NAMALWA (cell line): ENCODE results near the gene CATSPER4.
A peak's percentile ranks its signal among the peaks of the same experiment; 100 is the strongest.

Source experiments
- DNase-seq: peaks from one replicate; pipeline ENCODE4 v3.0.0-alpha.2; 2015; ENCODE audit warnings: low spot score

CATSPER4 gene

DNA sequence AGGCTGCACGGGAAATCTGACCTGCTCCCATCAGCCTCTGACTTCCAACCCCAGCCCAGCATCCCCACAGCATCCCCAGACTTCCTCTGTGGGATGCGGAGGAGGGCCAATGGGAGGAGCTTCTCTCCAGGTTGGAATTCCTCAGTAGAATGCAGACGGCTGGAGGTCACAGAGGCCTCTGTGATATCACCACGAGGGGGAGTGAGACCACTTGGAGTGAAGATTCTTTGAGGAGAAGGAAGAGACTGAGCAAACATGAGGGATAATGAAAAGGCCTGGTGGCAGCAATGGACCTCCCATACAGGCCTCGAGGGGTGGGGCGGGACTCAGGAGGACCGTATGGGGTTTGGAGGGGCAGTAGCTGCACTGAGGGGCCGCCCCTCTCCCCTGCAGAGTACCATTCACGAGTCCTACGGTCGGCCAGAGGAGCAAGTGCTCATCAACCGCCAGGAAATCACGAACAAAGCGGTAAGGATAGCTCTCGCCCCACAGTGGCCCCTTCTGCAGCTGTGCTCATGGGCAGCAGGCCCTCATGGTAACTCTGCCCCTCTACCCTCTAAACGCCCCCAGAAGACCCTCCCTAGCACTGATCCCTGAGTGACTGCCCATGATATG, at the start of gene CATSPER4:
TSS of gene CATSPER4 (plus strand) at position 230 of the 615 bp plus-strand sequence. CDS start at position 256, 26 bp downstream.
- DNase-seq = no peak

GRCh38 chr1:26142159-26142558, 48.2 kb upstream of the CATSPER4 start:
- no peak for DNase-seq

DNA sequence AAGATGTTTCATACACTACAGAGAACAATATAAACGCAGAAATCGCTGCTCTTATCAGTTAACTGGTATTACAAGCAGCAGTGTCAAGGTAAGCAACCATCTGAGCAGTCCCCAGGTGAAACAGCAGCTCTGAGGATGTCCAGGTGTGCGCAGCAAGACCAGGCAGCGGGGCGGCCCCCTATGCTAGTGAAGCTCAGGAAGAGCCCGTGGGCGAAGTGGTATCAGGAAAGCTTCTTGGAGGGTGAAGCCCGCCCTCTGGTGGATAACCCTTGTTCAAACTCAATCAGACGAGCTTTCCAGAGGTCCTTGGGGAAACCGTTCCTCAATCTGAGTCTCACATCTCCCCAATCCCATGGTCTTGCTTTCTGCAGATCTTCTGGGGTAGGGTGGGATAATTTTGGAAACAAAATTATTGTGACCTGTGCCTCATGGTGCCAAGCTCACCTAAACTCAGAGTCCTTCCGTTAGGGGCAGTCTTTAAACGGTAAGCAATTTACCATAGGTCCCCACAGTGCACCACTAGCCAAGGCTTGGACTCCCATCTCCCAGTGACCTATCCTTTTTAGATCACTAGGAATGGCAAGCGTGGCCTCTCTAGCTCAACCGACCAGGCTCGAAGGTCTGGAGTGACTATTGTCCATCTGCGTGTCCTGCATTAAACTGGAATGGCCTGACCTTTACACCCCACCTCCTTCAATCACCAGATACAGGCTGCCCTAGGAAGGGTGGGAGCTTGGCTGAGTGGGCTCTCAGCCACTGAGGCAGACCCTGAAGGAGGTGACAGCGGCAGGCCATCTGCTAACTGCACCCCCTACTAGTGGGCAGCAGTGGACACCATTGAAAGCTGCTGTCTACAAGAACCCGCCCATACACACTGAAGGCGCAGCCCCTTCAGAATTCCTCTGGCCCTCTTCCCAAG, 45.1 kb upstream of the CATSPER4 start:
- peak; percentile 88 for DNase-seq

DNA sequence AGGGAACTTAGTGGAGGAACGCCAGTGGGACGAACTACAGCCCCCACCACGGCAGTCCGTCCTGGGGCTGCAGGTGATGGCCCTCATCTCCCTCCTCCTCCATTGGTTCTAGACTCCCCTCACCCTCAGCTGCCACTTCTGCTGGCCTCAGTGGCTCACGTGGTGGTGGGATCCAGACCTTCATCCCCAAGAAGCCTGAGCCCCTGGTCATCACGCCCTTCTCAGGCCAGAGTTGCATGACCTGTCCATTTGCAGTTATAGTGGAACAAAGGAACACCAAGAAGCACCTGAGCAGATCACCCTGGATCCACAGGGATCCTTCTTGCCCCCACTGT, 44.5 kb upstream of the CATSPER4 start:
- DNase-seq = no peak

DNA sequence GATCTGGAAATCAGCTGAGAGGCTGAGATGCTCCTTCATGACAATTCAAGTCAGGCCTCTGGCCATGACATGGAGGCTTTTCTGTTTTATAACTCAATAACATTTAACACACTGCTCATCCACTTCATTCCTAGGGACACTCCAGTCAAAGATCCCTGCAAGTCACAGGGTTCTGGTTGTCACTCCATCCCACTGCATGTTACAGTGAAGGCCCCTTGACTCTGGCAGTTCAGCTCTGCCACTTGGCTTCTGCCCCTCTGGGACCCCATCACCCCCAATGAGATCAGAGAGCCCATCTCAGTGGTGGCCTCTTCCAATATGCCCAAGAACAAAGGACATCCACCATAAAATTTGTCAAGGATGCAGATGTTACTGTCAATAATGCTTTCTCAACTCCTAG, 41.5 kb upstream of the CATSPER4 start:
- DNase-seq = no peak

DNA sequence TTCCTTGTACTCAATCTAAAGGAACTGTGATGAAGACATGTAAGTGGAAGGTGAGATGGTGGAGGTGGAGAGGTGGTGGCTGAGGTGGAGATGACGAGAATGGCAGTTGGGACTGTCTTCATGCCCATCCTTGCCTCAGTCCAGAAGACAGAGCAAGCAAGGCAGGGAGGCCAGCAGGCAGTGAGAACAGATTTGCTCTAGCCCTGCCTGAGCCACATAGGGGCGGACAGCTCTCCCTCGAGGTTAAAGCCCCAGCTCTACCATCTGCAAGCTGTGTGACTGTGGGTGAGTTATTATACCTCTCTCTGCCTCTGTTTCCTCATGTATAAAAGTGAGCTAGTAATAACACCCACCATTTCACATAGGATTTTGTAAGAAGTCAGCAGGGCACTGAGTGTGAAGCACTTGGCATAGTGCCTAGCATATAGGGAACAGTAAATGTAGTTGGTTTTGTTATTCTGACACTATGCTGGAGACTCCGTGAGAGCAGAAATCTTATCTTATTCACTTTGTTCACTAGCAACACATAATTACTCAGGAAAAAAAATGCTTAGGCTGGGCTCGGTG, 36.4 kb upstream of the CATSPER4 start:
- DNase-seq = no peak

- no peak for DNase-seq
Observed at GRCh38 chr1:26154750-26155149, 35.7 kb upstream of the CATSPER4 start.

GRCh38 chr1:26155370-26156284, 34.8 kb upstream of the CATSPER4 start:
- no peak for DNase-seq

GRCh38 chr1:26156285-26157038, 33.9 kb upstream of the CATSPER4 start:
- no peak for DNase-seq

- DNase-seq = no peak
Observed at GRCh38 chr1:26158271-26158907, 32.0 kb upstream of the CATSPER4 start.

DNA sequence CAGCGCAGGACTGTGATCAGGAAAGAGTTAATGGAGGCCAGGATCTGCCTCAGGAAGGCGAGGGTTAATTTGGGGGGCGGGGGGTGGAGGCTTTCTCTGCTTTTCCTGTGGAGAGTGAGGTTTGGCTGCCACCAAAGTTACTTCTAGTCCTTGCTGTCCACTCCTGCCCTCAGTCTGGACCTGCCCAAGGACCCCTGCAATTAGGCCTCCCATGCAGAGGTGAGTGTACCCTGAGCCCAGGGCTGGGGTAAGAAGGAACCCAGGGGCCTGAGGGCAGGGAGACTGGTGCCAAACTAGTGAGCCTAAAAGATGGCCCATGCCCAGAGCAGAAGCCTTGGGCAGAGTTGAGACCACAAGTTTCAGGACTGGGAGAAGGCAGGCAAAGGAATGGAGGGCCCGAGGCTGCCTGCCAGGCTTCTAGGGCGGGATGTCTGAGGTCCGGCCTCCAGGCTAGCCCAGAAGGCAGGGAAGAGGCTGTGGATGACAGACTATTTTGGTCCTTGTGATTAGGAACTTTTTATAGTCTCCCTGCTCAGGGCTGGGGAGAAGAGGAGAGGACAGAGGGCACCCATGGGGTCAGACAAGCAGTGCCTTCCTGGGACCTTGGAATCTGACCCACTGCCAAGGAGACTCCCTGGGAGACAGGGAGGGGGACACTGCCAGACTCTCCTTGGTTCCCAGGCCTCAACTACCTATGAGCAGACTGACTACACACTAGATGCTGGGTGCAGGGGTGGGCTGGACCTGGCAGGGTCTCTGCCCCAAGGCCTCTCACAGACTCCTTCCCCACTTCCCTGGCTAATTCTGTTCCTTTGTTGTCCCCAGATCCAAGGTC, 31.3 kb upstream of the CATSPER4 start, which contains the start of gene FAM110D:
TSS of gene FAM110D (plus strand) at position 172 of the 835 bp plus-strand sequence. CDS start 2,213 bp downstream, outside the sequence.
- DNase-seq = no peak

- DNase-seq = no peak
Observed at GRCh38 chr1:26159743-26160039, 30.7 kb upstream of the CATSPER4 start.

DNA sequence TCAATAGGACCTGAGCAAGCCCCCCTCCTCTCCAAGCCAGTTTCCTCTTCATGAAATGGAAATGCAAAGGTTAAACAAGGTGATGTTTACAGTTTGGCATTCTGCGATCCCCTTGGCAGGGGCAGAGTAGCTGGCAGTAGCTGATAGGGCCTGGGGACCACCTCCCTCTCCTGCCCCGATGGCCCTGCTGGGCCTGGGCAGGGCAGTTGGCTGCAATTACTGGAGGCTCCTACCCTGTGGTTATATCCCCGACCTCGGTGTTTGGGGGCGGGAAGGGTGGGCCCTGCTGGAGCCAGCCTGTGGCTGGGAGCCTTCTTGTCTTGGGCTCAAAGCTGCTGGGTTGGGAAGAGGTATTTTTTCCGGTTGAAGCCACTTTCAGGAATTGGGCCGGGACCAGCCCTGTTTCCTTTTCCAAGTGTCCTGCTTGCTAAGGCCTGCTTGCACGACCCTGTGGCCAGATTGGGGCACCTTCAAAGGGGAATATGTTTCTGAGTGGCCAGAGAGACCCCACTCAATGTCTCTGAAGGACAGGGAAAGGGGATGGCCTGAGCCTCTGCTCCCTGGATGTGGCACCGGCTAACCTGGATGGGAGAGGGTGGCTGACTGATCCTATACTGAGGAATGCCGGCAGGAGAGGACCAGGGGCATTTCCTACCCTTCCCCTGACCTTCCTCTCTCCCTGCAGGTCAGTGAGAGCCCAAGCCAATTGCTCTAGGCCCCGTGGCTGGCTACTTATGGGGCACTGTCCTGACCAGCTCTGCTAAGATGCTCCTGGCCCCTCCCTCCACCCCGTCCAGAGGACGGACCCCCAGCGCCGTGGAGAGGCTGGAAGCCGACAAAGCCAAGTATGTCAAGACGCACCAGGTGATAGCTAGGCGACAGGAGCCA, 29.6 kb upstream of the CATSPER4 start:
- DNase-seq = no peak

GRCh38 chr1:26161415-26162219, 28.8 kb upstream of the CATSPER4 start:
- no peak for DNase-seq

DNA sequence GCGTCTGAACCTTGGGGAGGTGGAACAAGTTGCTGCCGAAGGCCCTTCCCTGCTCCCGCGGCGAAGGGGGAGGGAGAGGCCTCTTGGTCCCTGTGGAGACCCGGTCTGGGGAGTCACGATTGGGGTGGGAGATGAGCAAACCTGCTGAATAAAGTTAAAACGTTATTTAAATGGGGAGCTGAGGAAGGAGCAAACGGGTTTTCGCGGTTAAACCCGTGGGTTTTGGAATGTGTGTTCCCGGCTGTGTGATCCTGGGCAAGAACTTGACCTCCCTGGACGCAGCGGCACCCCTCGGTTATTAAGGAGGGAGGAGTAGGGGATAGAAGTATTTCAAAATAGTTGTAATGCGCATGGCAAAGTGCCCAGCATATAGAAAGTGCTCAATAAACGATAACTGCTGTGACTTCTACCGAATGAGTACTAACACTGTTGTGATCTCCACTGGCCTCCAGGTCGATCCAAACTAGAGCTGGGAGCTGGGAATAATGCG, 28.1 kb upstream of the CATSPER4 start:
- no peak for DNase-seq

DNA sequence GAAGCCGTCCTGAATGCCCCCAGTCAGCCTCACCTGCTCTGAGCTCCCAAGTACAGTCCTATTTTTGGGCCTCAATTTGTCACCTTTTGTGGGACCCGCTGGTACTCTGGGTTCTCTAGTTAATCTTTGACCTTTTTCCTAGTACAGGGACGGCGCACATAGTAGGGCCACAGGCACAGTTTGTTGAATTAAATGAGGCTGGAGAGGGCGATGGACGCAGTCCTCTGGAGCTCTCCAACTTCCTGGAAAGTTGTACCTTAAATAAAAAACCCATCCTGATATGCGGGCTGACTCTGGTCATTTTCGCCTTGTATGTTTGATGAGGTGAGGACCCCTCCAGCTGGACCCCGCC, 26.7 kb upstream of the CATSPER4 start:
- no peak for DNase-seq

- peak; percentile 51 for DNase-seq
Observed at GRCh38 chr1:26164036-26164860, 26.2 kb upstream of the CATSPER4 start.
